GM12801 (cell line): ENCODE data around the gene SYDE1.

ENCODE experiments used
- CTCF ChIP-seq: IDR thresholded peaks from one replicate; pipeline ENCODE4 v1.5.1; 2011; ENCODE audit warnings: control low read depth; ENCODE audit not compliant: insufficient read length; ENCODE audit errors: extremely low read depth

SYDE1 gene

GRCh38 chr19:15118248-15118647 is 11.0 kb downstream of the SYDE1 start:
- no peak for TF ChIP-seq CTCF

- TF ChIP-seq CTCF: no peak
These were observed 11.7 kb downstream of the SYDE1 start for GRCh38 chr19:15118789-15119494.

GRCh38 chr19:15120135-15121026 is 13.2 kb downstream of the SYDE1 start:
- no peak for TF ChIP-seq CTCF

GRCh38 chr19:15122331-15123030 is 15.3 kb downstream of the SYDE1 start:
- no peak for TF ChIP-seq CTCF

GRCh38 chr19:15123031-15123890 is 16.1 kb downstream of the SYDE1 start:
- no peak for TF ChIP-seq CTCF

- no peak for TF ChIP-seq CTCF
These were observed 16.7 kb downstream of the SYDE1 start for GRCh38 chr19:15123900-15124299.
